GM12864 (cell line): Measurements from ENCODE around the gene SCUBE1.
A peak's percentile ranks its signal among the peaks of the same experiment; 100 is the strongest.

Experiments
- DNase-seq: peaks from one replicate; pipeline ENCODE4 v3.0.0-alpha.2; 2011; ENCODE audit warnings: low read depth
- H3K4me3 ChIP-seq: 2 replicates; pipeline ENCODE4 v1.5.1; 2011; ENCODE audit warnings: mild to moderate bottlenecking, low read depth, low read length, control low read depth
- TF ChIP-seq, protein P1 (sequence below): IDR thresholded peaks from 2 replicates; pipeline ENCODE4 v1.5.1; 2011; ENCODE audit warnings: low read depth, mild to moderate bottlenecking, moderate library complexity, low read length, control low read depth, inconsistent platforms; ENCODE audit errors: missing control alignments

Gene SCUBE1

DNA sequence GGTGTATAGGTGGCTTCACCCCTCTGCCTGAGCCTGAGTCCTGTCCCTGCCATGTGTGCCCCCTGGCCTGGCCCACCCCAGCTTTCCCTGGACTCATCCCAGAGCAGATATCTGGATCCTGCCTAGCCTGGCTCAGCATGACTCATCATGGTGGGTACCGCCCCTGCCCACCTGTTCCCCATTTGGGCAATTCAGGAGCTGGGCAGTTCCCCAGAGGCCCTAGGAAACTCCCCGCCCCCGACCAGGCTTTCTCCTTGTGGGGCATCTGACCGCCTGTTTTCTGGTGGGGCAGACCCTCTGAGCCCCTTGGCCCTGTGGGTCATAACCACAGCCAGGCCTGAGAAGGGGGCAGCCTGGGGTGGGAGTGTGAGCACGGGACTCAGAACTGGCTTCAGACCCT lies 187.4 kb downstream of the SCUBE1 start:
- no peak overlapping the region for H3K4me3 ChIP-seq
- TF ChIP-seq, protein P1, sequence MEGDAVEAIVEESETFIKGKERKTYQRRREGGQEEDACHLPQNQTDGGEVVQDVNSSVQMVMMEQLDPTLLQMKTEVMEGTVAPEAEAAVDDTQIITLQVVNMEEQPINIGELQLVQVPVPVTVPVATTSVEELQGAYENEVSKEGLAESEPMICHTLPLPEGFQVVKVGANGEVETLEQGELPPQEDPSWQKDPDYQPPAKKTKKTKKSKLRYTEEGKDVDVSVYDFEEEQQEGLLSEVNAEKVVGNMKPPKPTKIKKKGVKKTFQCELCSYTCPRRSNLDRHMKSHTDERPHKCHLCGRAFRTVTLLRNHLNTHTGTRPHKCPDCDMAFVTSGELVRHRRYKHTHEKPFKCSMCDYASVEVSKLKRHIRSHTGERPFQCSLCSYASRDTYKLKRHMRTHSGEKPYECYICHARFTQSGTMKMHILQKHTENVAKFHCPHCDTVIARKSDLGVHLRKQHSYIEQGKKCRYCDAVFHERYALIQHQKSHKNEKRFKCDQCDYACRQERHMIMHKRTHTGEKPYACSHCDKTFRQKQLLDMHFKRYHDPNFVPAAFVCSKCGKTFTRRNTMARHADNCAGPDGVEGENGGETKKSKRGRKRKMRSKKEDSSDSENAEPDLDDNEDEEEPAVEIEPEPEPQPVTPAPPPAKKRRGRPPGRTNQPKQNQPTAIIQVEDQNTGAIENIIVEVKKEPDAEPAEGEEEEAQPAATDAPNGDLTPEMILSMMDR, result no peak
- DNase-seq, result no peak

DNA sequence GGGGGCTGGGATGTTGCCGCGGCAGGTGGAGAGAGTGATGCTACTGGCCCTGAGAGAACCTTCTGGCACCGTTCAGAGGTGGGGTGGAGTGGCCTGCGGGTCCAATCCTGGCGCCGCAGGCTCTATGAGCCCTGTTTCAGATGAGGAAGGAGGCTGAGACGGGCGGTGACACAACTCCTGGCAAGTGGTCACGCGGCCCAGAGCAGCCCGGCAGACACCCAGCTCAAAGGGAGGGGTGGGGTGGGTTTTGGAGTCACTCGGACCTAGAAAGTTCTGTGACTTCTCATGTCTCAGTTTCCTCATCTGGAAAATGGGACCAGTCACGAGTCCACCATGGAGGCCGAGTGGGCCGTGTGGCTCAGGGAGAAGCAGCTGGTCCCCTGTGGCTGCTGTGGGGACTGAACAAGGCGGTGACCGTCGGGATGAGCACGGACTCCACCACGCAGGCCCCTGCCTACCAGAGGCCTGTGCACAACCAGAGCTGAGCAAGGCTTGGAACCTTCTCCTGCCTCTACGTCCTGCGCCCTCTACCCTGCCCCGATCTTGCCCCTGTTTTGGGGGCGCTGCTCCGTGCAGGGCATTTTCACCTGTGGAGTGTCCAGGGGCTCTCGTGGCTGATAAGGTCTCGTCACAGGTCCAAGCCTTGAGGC lies 188.2 kb downstream of the SCUBE1 start:
- TF ChIP-seq, protein P1, result no peak
- no peak overlapping the region for H3K4me3 ChIP-seq
- DNase-seq, result no peak

DNA sequence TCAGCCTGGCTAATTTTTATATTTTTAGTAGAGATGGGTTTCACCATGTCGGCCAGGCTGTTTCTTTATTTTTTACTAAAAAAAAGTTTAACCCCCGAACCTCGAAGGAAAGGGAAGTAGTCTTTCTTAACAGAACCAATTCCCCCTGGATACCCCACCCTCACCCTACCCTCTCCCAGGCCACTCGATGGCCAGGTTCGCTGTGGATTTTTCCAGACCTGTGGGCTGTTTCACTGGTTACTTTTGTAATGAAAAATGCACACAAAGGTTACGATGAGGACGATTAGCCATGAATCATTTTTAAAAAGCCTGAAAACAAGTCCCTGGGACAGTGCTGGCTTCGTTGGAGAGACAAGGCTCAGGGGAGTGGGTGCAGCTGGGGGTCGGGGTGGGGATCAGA lies 189.3 kb downstream of the SCUBE1 start:
- no peak for DNase-seq
- TF ChIP-seq, protein P1, result no peak
- peak overlapping the region; percentile 15; the same call in 1 of the 2 replicates for H3K4me3 ChIP-seq

DNA sequence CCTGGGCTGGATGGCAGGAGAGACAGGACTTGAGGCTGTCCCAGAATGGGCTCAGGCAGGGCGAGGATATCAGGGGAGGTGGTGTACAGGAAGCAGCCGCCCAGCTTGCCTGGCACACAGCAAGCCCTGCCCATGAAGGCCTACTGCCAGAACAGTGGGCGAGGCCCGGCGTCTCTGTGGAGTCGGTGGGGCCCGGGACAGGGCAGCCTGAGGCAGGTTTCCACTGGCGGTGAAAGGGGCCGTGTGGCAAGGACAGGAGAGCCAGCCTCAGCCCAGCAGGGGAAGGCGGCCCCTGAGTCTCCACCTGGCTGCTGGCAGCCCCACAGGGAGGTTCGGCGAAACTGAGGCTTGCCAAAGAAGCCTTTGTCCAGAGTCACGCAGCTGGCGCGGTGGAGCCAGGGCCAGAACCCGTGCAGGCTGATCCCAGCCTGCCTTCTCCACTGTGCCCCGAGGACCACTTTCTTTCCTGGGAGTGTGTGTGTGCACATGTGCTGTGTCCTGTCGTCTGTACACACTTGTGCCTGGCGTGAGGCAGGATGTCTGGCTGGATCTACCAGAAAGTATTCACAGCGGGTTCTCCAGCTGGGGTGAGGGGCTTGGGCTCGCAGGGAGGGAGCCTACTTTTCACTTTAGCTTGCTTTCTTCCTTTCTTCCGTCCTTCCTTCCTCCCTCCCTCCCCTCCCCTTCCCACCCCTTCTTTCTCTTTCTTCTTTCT lies 190.7 kb downstream of the SCUBE1 start:
- peak overlapping the region; percentile 60 for H3K4me3 ChIP-seq
- no peak for DNase-seq

DNA sequence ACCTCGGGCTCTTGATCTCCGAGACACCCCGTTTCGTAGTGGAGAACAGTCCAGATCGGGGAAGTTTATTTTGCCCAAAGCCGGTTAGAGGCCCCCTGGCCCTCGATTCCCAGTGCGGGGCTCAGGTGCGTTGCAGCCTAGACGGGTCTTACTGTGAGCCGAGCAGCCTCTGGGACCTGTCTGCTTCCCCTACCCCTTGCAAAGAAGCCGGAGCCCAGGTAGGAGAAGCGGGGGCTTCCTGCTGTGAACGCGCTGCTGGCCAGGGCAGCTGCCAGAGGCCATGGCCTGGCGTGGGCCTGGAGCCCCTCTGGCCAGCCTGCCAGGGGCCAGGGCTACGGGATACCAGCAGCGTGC lies 191.2 kb downstream of the SCUBE1 start:
- peak overlapping the region; percentile 60 for H3K4me3 ChIP-seq
- DNase-seq, result no peak
- TF ChIP-seq, protein P1, result no peak

More for the DNA sequence above, 190.7 kb downstream of the SCUBE1 start:
- TF ChIP-seq, protein P1, result no peak

DNA sequence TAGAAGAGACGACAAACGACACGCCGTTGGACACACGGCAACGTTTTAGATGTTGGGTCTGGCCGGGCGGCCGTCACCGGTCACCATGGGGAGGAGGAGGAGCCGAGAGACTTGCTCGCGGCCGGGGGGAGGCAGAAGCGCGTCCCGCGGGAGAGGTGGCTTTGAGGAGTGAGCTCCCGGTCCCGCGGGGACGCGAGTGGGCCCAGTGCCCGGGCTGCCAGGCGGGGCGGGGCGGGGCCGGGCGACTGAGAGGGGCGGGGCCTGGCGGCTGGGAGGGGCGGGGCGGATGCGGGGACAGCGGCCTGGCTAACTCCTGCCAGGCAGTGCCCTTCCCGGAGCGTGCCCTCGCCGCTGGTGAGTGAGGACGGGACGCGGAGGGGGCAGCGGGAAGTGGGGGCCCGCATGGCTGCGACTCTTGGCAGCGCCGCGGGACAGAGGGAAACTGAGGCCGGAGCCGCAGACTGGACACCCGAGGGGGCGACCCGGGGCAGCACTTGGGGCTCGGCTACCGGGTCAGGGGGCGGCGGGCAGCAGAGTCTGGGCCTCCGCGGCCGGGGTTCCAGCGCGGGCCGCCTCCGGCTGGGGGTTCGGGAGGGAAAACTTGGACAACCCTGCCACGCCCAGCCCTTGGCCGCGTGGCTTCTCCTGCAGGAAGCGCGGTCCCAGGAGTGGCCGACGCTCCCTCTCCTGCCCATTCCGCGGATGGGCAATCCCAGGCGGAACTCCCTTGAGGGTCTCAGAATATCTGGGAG lies 191.7 kb downstream of the SCUBE1 start, which contains the start of gene TSPO:
TSPO (plus strand) TSS at position 309 of the 752 bp plus-strand sequence. CDS start 7,680 bp downstream, outside the sequence.
- H3K4me3 ChIP-seq, result peak within 1 kb of the TSS; percentile 60
- TF ChIP-seq, protein P1, result no peak
- no peak for DNase-seq
